ENCODE data around the gene INPP1.

DNA sequence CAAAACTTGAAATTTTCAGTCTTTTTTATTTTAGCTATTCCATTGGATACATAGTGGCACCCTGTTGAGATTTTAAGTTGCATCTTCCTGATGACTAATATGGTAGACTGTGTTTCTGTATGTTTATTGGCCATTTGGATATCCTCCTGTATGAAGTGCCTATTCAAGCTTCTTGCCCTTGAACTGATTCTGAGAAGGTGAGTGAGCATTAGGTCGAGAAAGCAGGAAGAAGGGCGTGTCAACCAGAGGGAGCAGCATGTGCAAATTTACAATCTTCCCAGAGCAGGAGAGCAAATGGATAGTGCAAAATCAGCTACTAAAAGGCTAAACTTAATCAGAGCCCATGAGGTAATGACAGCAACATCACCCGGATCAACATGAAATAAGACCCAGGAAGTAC, 8.6 kb downstream of the INPP1 start:
- TF ChIP-seq, protein P1, sequence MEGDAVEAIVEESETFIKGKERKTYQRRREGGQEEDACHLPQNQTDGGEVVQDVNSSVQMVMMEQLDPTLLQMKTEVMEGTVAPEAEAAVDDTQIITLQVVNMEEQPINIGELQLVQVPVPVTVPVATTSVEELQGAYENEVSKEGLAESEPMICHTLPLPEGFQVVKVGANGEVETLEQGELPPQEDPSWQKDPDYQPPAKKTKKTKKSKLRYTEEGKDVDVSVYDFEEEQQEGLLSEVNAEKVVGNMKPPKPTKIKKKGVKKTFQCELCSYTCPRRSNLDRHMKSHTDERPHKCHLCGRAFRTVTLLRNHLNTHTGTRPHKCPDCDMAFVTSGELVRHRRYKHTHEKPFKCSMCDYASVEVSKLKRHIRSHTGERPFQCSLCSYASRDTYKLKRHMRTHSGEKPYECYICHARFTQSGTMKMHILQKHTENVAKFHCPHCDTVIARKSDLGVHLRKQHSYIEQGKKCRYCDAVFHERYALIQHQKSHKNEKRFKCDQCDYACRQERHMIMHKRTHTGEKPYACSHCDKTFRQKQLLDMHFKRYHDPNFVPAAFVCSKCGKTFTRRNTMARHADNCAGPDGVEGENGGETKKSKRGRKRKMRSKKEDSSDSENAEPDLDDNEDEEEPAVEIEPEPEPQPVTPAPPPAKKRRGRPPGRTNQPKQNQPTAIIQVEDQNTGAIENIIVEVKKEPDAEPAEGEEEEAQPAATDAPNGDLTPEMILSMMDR (IDR thresholded peaks at IDR 0.05) = no peak
- TF ChIP-seq POLR2AphosphoS5 (IDR thresholded peaks at IDR 0.05; ENCODE audit: insufficient read depth in 1 of 2, low read depth in 1 of 2) = peak in 1 of 2 donors; percentile 18
- no peak for TF ChIP-seq POLR2A (IDR thresholded peaks at IDR 0.05)
